ENCODE data around the gene EFNA2.

Gene EFNA2

DNA sequence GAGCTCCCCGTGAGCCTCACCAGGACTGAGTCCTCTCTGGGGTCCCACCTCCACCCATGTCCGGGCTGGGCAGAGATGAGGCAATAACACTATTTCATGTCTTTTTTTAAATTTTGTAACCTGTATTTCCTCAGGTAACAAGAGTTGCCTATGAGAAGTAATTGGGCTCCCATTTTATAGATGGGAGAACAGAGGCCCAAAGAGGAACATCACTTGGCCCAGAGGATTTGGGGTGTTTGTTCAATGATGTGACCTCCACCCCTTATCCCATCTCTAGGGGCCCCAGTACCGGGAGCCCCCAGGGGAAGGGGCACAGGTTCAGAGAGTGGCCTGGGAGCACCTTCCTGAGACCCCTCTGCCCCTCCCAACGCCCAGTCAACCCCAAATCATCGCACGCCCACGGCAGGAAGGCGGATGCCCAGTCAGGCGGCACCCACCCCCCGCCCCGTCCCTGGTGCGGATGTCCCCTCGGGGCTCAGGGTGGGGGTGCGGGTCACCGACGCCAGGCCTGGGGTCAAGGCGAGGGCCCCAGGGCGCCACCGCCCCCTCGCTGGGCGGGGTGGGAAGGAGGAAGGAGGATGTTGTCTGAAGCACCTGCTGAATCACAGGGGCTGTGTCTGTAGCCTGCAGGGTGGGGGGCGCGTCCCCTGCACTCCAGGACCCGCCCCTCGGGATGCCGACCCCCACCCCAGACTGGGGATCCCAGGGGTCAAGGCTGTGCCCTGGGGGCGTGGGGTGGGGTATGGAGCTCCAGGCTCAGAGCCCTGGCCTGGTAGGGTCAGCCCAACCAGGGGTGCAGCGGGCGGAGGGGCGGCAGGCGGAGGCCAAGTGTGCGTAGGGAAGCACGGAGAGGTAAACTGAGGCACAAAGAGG lies 25.6 kb upstream of the EFNA2 start:
- DNase-seq (ENCODE audit: low read depth in 4 of 4, low spot score in 1 of 4), result peak in 1 of 4 experiments; percentile 47

GRCh38 chr19:1260749-1261537 lies 24.7 kb upstream of the EFNA2 start:
- peak; percentile 91 to 96 (median 94) for DNase-seq (ENCODE audit: low read depth in 4 of 4, low spot score in 1 of 4)

DNA sequence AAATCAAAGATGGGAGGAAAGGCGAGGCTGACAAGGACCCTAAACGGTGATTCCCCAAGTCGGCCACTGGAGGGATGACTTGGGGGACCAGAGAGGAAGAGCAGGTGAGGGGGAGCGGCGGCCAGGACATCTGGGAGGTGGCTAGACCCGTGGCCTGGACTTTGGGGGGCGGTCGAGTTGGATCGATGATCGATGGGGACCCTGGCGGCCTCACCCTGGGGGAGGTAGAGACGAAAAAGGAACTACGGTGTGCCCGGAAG lies 24.2 kb upstream of the EFNA2 start:
- no peak for DNase-seq (ENCODE audit: low read depth in 4 of 4, low spot score in 1 of 4)

DNA sequence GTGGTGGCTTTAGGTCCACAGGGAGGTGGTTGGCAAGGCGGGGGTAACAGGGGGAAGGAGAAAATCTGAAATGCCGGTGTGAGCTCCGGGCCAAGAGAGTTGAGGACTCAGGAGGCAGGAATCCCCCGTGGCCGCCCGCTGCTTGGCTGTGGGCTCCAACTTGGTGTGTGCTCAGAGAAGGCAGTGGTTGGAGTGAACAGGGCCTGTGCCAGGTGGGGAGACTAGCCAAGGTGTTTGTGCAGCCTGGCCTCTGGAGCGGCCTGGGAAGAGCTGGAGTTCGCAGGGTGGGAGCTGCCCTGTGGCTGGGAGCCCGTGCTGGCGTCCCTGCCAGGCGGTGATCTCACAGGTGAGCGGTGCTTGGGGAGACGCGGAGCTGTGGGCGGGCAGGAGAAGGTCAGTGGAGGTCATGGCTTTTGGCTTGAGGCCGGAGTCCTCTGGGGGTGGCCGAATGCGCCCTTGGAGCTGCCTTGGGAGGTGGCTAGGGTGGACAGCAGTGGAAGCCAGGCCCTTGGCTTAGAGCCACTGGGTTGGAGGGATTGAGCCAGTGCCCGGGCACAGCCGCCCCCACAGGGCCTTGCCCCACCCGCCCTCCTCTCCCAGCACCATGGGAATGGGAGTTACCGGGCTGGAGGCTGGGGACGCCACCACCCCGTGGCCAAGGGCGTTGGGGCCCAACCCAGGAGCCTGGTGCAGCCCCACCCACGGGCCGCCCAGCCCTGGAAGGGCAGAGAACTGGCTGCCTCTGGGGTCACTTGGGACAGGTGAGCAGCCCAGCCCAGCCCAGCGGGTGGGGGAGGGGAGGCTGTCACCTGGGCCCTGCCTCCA lies 23.7 kb upstream of the EFNA2 start:
- no peak for DNase-seq (ENCODE audit: low read depth in 4 of 4, low spot score in 1 of 4)

GRCh38 chr19:1262623-1263123 lies 23.0 kb upstream of the EFNA2 start:
- no peak for DNase-seq (ENCODE audit: low read depth in 4 of 4, low spot score in 1 of 4)

DNA sequence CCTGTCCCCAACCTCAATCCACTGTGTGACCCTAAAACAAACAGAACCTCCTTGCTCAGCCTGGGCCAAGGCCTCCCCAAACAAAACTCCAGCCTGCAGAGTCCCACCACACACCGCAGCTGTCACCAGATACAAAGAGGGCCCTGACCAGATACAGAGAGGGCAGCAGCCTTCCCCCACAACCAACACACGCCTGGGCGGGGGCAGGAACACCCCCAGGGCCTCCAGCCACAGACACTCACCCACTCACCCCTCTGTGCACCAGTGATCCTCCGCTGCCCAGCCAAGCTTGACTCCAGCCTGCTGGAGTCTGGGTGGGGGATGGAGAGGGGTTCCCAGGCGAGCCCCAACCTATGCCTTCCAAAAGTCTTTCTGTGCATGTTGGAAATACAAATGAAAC lies 22.5 kb upstream of the EFNA2 start:
- DNase-seq (ENCODE audit: low read depth in 4 of 4, low spot score in 1 of 4), result no peak

- DNase-seq (ENCODE audit: low read depth in 4 of 4, low spot score in 1 of 4), result no peak
Measured at GRCh38 chr19:1264801-1265614, 20.7 kb upstream of the EFNA2 start.

- DNase-seq (ENCODE audit: low read depth in 4 of 4, low spot score in 1 of 4), result peak in 1 of 4 experiments; percentile 32
Measured at GRCh38 chr19:1265615-1266128, 20.0 kb upstream of the EFNA2 start.

GRCh38 chr19:1266129-1266915 lies 19.4 kb upstream of the EFNA2 start:
- DNase-seq (ENCODE audit: low read depth in 4 of 4, low spot score in 1 of 4), result peak in 2 of 4 experiments; percentile 70 to 77

GRCh38 chr19:1266916-1267476 lies 18.7 kb upstream of the EFNA2 start:
- peak in 1 of 4 experiments; percentile 50 for DNase-seq (ENCODE audit: low read depth in 4 of 4, low spot score in 1 of 4)

DNA sequence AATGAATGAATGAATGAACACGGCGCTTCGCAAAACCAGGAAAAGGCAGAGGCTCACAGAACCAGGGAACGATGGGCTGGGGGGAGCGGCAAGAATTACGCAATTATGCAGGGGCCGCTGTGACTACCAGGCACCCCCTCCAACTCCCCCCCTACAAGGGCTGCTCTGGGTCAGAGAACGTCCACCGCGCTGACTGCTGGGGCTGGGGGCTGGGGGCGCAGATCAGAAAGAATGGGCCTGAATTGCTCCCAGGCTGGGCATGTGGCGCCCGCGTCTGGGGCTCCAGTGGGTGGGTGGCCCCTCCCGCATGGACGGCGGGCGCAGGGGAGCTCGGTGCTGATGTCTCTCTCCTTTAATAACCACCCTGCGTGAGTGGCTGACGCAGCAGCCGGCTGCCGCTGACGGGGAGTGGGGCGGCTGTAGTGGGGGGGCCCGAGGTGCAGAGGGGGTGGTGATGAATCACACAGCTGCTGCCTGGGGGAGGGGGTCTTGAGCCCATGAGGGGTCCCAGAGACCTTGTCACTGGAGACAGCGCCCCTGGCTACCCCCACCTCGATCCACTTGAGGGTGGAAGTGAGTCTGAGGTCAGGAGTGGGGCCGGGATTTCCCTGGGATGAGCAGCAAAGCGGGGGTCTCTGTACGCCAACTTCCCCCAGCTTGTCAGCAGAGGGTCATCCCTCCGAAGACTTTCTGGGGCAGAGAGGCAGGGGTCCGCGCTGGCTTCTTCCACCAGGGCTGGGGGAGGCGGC lies 18.0 kb upstream of the EFNA2 start:
- DNase-seq (ENCODE audit: low read depth in 4 of 4, low spot score in 1 of 4), result no peak

- DNase-seq (ENCODE audit: low read depth in 4 of 4, low spot score in 1 of 4), result no peak
Measured at GRCh38 chr19:1268226-1269064, 17.2 kb upstream of the EFNA2 start.

GRCh38 chr19:1269065-1269477 lies 16.6 kb upstream of the EFNA2 start, which contains the start of gene CIRBP:
Gene CIRBP, plus strand, starts transcription at chr19:1269332. Its CDS starts 1,602 bp downstream, at chr19:1270934.
- DNase-seq (ENCODE audit: low read depth in 4 of 4, low spot score in 1 of 4), result peak; percentile 95 to 100 (median 98)

- DNase-seq (ENCODE audit: low read depth in 4 of 4, low spot score in 1 of 4), result peak in 3 of 4 experiments; percentile 72 to 81 (median 78)
Measured at GRCh38 chr19:1269478-1270212, 16.0 kb upstream of the EFNA2 start.

GRCh38 chr19:1270213-1270853 lies 15.3 kb upstream of the EFNA2 start:
- DNase-seq (ENCODE audit: low read depth in 4 of 4, low spot score in 1 of 4), result no peak

- no peak for DNase-seq (ENCODE audit: low read depth in 4 of 4, low spot score in 1 of 4)
Measured at GRCh38 chr19:1270854-1271527, 14.7 kb upstream of the EFNA2 start.
